HG03439 (cell line): ENCODE measurements around the gene ZNF608.
A peak's percentile ranks its signal among the peaks of the same experiment; 100 is the strongest.

ENCODE experiments used
- ATAC-seq: cut with Tn5 transposase; IDR thresholded peaks from one replicate; pipeline ENCODE4 v1.9.1; 2021; ENCODE audit warnings: mild to moderate bottlenecking, moderate library complexity; ENCODE audit not compliant: unreplicated experiment

Gene ZNF608

GRCh38 chr5:124754206-124754927 lies 7.9 kb upstream of the ZNF608 start:
- no peak for ATAC-seq

- ATAC-seq = no peak
These were observed 6.6 kb upstream of the ZNF608 start for GRCh38 chr5:124752854-124753720.

- no peak for ATAC-seq
These were observed 4.6 kb upstream of the ZNF608 start for GRCh38 chr5:124751031-124751430.

- peak; percentile 77 for ATAC-seq
These were observed 2.5 kb upstream of the ZNF608 start for GRCh38 chr5:124748687-124749594.

GRCh38 chr5:124747791-124748686 lies 1.6 kb upstream of the ZNF608 start:
- peak; percentile 46 for ATAC-seq

GRCh38 chr5:124746916-124747790 lies 714 bp upstream of the ZNF608 start:
- ATAC-seq = peak; percentile 37

GRCh38 chr5:124745007-124745927 lies 1.2 kb downstream of the ZNF608 start:
- no peak for ATAC-seq

GRCh38 chr5:124744170-124744971 lies 2.1 kb downstream of the ZNF608 start:
- no peak for ATAC-seq

- ATAC-seq = no peak
These were observed 2.8 kb downstream of the ZNF608 start for GRCh38 chr5:124743602-124744169.

- no peak for ATAC-seq
These were observed 3.3 kb downstream of the ZNF608 start for GRCh38 chr5:124742983-124743601.

- ATAC-seq = no peak
These were observed 3.9 kb downstream of the ZNF608 start for GRCh38 chr5:124742521-124742920.

GRCh38 chr5:124741711-124742496 lies 4.5 kb downstream of the ZNF608 start:
- no peak for ATAC-seq

GRCh38 chr5:124740991-124741583 lies 5.4 kb downstream of the ZNF608 start:
- no peak for ATAC-seq

GRCh38 chr5:124740071-124740470 lies 6.4 kb downstream of the ZNF608 start:
- ATAC-seq = no peak

GRCh38 chr5:124739634-124740025 lies 6.8 kb downstream of the ZNF608 start:
- no peak for ATAC-seq
